ENCODE data around the gene TIAL1. TPM values are rescaled to one million over a fixed set of nuclear protein-coding genes. Genes with fewer than 3 reads are reported as not detected.

Gene TIAL1
- total RNA-seq, 1 experiment from 2014 or later = 220 TPM

- H3K79me2 ChIP-seq (ENCODE audit: insufficient read depth, low read length) = peaks cover 29% of the 10 kb centered on the region
- ATAC-seq = no peak
- peaks cover 13 to 23% of the 10 kb centered on the region in 2 experiments for H3K4me1 ChIP-seq (ENCODE audit: control insufficient read depth in 1 of 2, insufficient read depth in 2 of 2, low read length in 2 of 2)
- H3K27me3 ChIP-seq (ENCODE audit: insufficient read depth, low read length) = no peaks in the 10 kb centered on the region
- H4K20me1 ChIP-seq (ENCODE audit: insufficient read depth) = 0 out of 2 replicates have a peak, but pooled peaks cover 7% of the 10 kb centered on the region
- no peak for DNase-seq (ENCODE audit: low read depth, low spot score)
- ChIA-PET POLR2A (interaction anchor here (1.1 kb wide), 1 partner anchor 31 kb away, joined by 5 read pairs; no protein-coding TSS in a partner anchor), RAD21 (ENCODE audit: low non-redundant PET in 1 of 2, low total read pairs in 2 of 2, uncharacterized antibody in 2 of 2, unreplicated experiment in 2 of 2) (no interaction called here), CTCF (interaction anchor here (1.5 kb wide), 1 partner anchor 10 kb away, joined by 5 read pairs; no protein-coding TSS in a partner anchor)
- no peak overlapping the region for H3K9ac ChIP-seq (ENCODE audit: low read length)
- BruUV-seq (replicated peaks) = no TSS peak
- no peaks in the 10 kb centered on the region; a peak in 1 of 4 replicates for H3K9me3 ChIP-seq (ENCODE audit: control insufficient read depth in 1 of 2, insufficient read depth in 1 of 2, low read depth in 1 of 2, low read length in 2 of 2)
- no peak overlapping the region for H3K4me2 ChIP-seq (ENCODE audit: low read length)
- no peak overlapping the region for H3K4me3 ChIP-seq (replicated peaks in 1 of 2; ENCODE audit: low read depth in 1 of 2, low read length in 2 of 2)
- intact Hi-C loops (cut with micrococcal nuclease) = loop anchor here (5.0 kb wide), 2 partner anchors 129 to 391 kb away; partner anchors contain the start of genes GRK5 and INPP5F
- no peaks in the 10 kb centered on the region for H3K9me2 ChIP-seq (ENCODE audit: insufficient read depth)
- H2AFZ ChIP-seq (ENCODE audit: low read depth, low read length, poor library complexity, severe bottlenecking) = no peak overlapping the region
- no peak overlapping the region for H3K27ac ChIP-seq (ENCODE audit: low read depth, low read length)
- no peak for TF ChIP-seq POLR2A (IDR thresholded peaks at IDR 0.05; ENCODE audit: borderline replicate concordance, extremely low read depth, insufficient read depth, insufficient read length)
- TF ChIP-seq FOSL1 (IDR thresholded peaks at IDR 0.05; ENCODE audit: low read depth) = no peak
- no peak for TF ChIP-seq EZH2 (IDR thresholded peaks at IDR 0.05)
- TF ChIP-seq SIN3A (IDR thresholded peaks at IDR 0.05; ENCODE audit: low read depth) = no peak
- no peak for TF ChIP-seq RAD21 (IDR thresholded peaks at IDR 0.05; ENCODE audit: low read depth)
- H3K36me3 ChIP-seq (ENCODE audit: control insufficient read depth in 1 of 2, insufficient read depth in 2 of 2, low read length in 2 of 2) = peaks cover 8 to 17% of the 10 kb centered on the region in 2 experiments; a peak in 3 of 4 replicates
These were observed 1.6 kb upstream of the TIAL1 start for GRCh38 chr10:119598397-119598796.

DNA sequence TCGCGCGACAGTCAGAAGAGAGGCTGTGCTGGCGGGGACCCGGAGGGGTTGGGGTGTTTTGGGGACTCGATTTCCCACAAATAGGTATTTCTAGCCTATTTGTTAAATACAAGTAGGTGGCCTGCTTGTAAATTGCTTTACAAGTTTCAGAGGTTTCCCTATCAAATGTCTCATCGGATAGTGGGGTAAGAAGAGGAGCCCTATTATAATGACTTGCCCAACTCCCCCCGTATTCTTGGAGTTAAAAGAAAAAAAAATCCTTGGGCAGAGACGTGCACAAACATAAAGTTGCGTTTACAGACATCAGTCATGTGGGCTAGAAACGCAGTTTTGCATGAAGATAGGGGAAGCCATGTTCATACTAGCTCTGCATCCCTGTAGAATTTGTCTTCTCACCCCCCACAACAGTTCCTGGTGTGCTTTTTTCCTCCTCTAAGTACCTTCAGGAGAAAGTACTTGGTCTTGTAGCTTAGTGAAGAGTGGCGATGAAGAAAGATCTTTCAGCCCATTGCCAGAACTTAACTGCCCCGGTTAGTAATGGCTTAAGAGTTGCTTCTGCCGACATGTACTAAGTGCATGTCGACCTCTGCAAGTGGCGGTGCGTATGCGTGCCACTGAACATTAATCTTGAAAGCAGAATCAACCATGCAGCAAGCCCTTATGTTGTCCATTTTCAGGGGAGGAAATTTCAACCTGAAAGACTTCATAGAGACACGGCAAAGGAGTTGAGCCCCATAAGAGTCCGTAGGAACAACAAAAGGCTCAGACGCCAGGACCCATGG is 832 bp upstream of the TIAL1 start:
- H3K36me3 ChIP-seq (ENCODE audit: control insufficient read depth in 1 of 2, insufficient read depth in 2 of 2, low read length in 2 of 2) = peaks cover 8 to 17% of the 10 kb centered on the region in 2 experiments; a peak in 3 of 4 replicates
- H4K20me1 ChIP-seq (ENCODE audit: insufficient read depth) = peaks cover 14% of the 10 kb centered on the region; the same call in 1 of the 2 replicates
- H3K27me3 ChIP-seq (ENCODE audit: insufficient read depth, low read length) = no peaks in the 10 kb centered on the region
- peaks cover 13 to 23% of the 10 kb centered on the region in 2 experiments for H3K4me1 ChIP-seq (ENCODE audit: control insufficient read depth in 1 of 2, insufficient read depth in 2 of 2, low read length in 2 of 2)
- no peak for TF ChIP-seq EZH2 (IDR thresholded peaks at IDR 0.05)
- TF ChIP-seq ZFX (IDR thresholded peaks at IDR 0.05) = peak; percentile 23; the same call in 1 of the 2 replicates
- RAD21 ChIA-PET (ENCODE audit: low non-redundant PET in 1 of 2, low total read pairs in 2 of 2, uncharacterized antibody in 2 of 2, unreplicated experiment in 2 of 2) = interaction anchor here in 1 of 2 experiments (0.5 kb wide), 1 partner anchor 12 kb away, joined by 3 read pairs; no protein-coding TSS in a partner anchor
- POLR2A ChIA-PET = interaction anchor here (0.6 to 1.6 kb wide), 13 partner anchors 9 to 390 kb away, joined by 3 to 8 read pairs (median 3); partner anchors contain the start of genes BAG3 and GRK5
- H3K27ac ChIP-seq (ENCODE audit: low read depth, low read length) = peak overlapping the region; percentile 97
- ATAC-seq = no peak
- intact Hi-C loops (cut with micrococcal nuclease) = loop anchor here (2.0 to 5.0 kb wide), 4 partner anchors 53 to 390 kb away; partner anchors contain the start of genes BAG3, GRK5 and INPP5F
- H3K9me3 ChIP-seq (ENCODE audit: control insufficient read depth in 1 of 2, insufficient read depth in 1 of 2, low read depth in 1 of 2, low read length in 2 of 2) = no peaks in the 10 kb centered on the region; a peak in 1 of 4 replicates
- peak overlapping the region; percentile 84 for H3K4me2 ChIP-seq (ENCODE audit: low read length)
- no peaks in the 10 kb centered on the region for H3K9me2 ChIP-seq (ENCODE audit: insufficient read depth)
- H2AFZ ChIP-seq (ENCODE audit: low read depth, low read length, poor library complexity, severe bottlenecking) = no peak overlapping the region
- CTCF ChIA-PET = interaction anchor here (0.9 to 1.2 kb wide), 3 partner anchors 11 to 55 kb away, joined by 3 to 9 read pairs (median 3); partner anchors contain the start of gene RGS10
- DNase-seq (ENCODE audit: low read depth, low spot score) = no peak
- peak overlapping the region; percentile 85 to 88 for H3K4me3 ChIP-seq (replicated peaks in 1 of 2; ENCODE audit: low read depth in 1 of 2, low read length in 2 of 2)
- TSS peak; percentile 85 for BruUV-seq (replicated peaks)
- H3K79me2 ChIP-seq (ENCODE audit: insufficient read depth, low read length) = peaks cover 37% of the 10 kb centered on the region
- H3K9ac ChIP-seq (ENCODE audit: low read length) = peak overlapping the region; percentile 90
